HepG2 (cell line): ENCODE results near the gene KDM8. TPM values are rescaled to one million over a fixed set of nuclear protein-coding genes. Genes with fewer than 3 reads are reported as not detected.

Experiments
- ATAC-seq: fragments of 200-7000 bp; cut with Tn5 transposase; 3 replicates; pipeline ENCODE4 v1.9.1; 2020; ENCODE audit warnings: mild to moderate bottlenecking, moderate library complexity
- BruUV-seq: library from RNA; stranded (reverse); fragments of 400-500 nt; replicated peaks from 2 replicates; lab custom pipeline; 2021; lab: Mats Ljungman, UMichigan
- CTCF ChIA-PET: fragments of 300-600 bp; formaldehyde crosslinking; extraction: SDS; loops from one replicate; lab custom pipeline; 2021; ENCODE audit warnings: low total read pairs, inconsistent platforms, low intra/inter-chr PET ratio; lab: Yijun Ruan, JAX
- POLR2A ChIA-PET: fragments of 350-600 bp; sonication (Branson Sonifier 250); formaldehyde crosslinking; loops from one replicate; lab custom pipeline; 2020; ENCODE audit warnings: antibody characterized with exemption, inconsistent platforms; lab: Yijun Ruan, JAX
- DNase-seq: peaks from one replicate; pipeline ENCODE4 v3.0.0-alpha.2; 2015; ENCODE audit warnings: low spot score
- FAIRE-seq: peaks from 3 replicates; lab custom pipeline; 2011; peaks lifted over from hg19 to GRCh38; lab: Jason Lieb, UNC
- H2AFZ ChIP-seq: one replicate; pipeline ENCODE4 v1.6.1; 2011; ENCODE audit warnings: low read length, inconsistent platforms
- H3K27ac ChIP-seq: fragments of 300-600 bp; 3 replicates; pipeline ENCODE4 v1.8.0; 2011; ENCODE audit warnings: mixed run types, mild to moderate bottlenecking, mixed read lengths, low read length, inconsistent platforms; ENCODE audit not compliant: insufficient read depth; ENCODE audit errors: extremely low read length
- H3K27me3 ChIP-seq, 2 experiments: fragments of 200-600 bp in 1 of 2; 2 replicates in 1 of 2; 3 replicates in 1 of 2; pipeline versions ENCODE4 v1.6.0 to v1.8.0; 2011; ENCODE audit warnings: low read length in 2 of 2, mild to moderate bottlenecking in 2 of 2, moderate library complexity in 2 of 2, inconsistent platforms in 1 of 2; ENCODE audit not compliant: insufficient read depth in 2 of 2, control insufficient read depth in 1 of 2
- H3K36me3 ChIP-seq, 2 experiments: fragments of 200-600 bp in 1 of 2; replicated peaks in 1 of 2; 2 replicates in 1 of 2; 3 replicates in 1 of 2; pipeline versions ENCODE4 v1.5.1 to v1.8.0; 2011; ENCODE audit warnings: low read length in 2 of 2, inconsistent platforms in 1 of 2; ENCODE audit not compliant: insufficient read depth in 2 of 2, control insufficient read depth in 1 of 2
- H3K4me1 ChIP-seq: 2 replicates; pipeline ENCODE4 v1.5.1; 2012; ENCODE audit warnings: low read length, inconsistent platforms; ENCODE audit not compliant: insufficient read depth
- H3K4me2 ChIP-seq: 2 replicates; pipeline ENCODE4 v1.6.0; 2011; ENCODE audit warnings: low read depth, low read length, inconsistent platforms
- H3K4me3 ChIP-seq, 3 experiments: fragments of 200-600 bp in 1 of 3; sonication (generic), shearing (Covaris generic) in 1 of 3; replicated peaks in 1 of 3; 2 replicates each; pipeline ENCODE4 v1.5.1; 2011 to 2016; ENCODE audit warnings: low read length in 3 of 3, inconsistent platforms in 2 of 3, low read depth in 2 of 3, mild to moderate bottlenecking in 2 of 3, control low read depth in 1 of 3, mixed read lengths in 1 of 3; ENCODE audit not compliant: insufficient read depth in 1 of 3
- H3K79me2 ChIP-seq: one replicate; pipeline ENCODE4 v1.6.1; 2011; ENCODE audit warnings: low read length, inconsistent platforms; ENCODE audit not compliant: insufficient read depth
- H3K9ac ChIP-seq: 2 replicates; pipeline ENCODE4 v1.6.0; 2011; ENCODE audit warnings: mild to moderate bottlenecking, low read depth, low read length, inconsistent platforms; ENCODE audit not compliant: insufficient read depth
- H3K9me3 ChIP-seq: 2 replicates; pipeline ENCODE4 v1.5.1; 2012; ENCODE audit warnings: mild to moderate bottlenecking, low read length
- H4K20me1 ChIP-seq: 2 replicates; pipeline ENCODE4 v1.6.0; 2011; ENCODE audit warnings: inconsistent platforms, mild to moderate bottlenecking, low read length, moderate library complexity; ENCODE audit not compliant: insufficient read depth
- CEBPG ChIP-seq: IDR thresholded peaks from 2 replicates; pipeline ENCODE4 v1.6.1; 2016
- FOSL2 ChIP-seq: sonication (generic); formaldehyde crosslinking; IDR thresholded peaks from 2 replicates; pipeline ENCODE4 v1.4.0; 2020; ENCODE audit warnings: missing genetic modification reagents
- FOXO1 ChIP-seq: sonication (generic); formaldehyde crosslinking; IDR thresholded peaks from 2 replicates; pipeline ENCODE4 v1.4.0; 2020; ENCODE audit warnings: missing genetic modification reagents
- FOXP1 ChIP-seq, 2 experiments: fragments of 450-650 bp in 1 of 2; IDR thresholded peaks; 2 replicates each; pipeline ENCODE4 v1.6.1; 2017 to 2018; ENCODE audit warnings: antibody characterized with exemption in 1 of 2
- KAT8 ChIP-seq: IDR thresholded peaks from 2 replicates; pipeline ENCODE4 v1.6.1; 2016; ENCODE audit warnings: missing genetic modification reagents, missing compliant biosample characterization
- MXD4 ChIP-seq: IDR thresholded peaks from 2 replicates; pipeline ENCODE4 v1.6.1; 2016; ENCODE audit warnings: mild to moderate bottlenecking, missing biosample characterization, missing genetic modification reagents
- SAFB2 ChIP-seq: sonication (generic); formaldehyde crosslinking; IDR thresholded peaks from 2 replicates; pipeline ENCODE4 v1.5.1; 2020; ENCODE audit warnings: missing genetic modification reagents, low read depth, mild to moderate bottlenecking, borderline replicate concordance
- ZFX ChIP-seq: sonication (generic); formaldehyde crosslinking; IDR thresholded peaks from 2 replicates; pipeline ENCODE4 v1.4.0; 2020; ENCODE audit warnings: mild to moderate bottlenecking, low read depth, missing genetic modification reagents, moderate library complexity
- ZNF792 ChIP-seq: IDR thresholded peaks from 2 replicates; pipeline ENCODE4 v1.6.1; 2016
- whole genome bisulfite sequencing: methylation state at CpG from one replicate; pipeline ENCODE4 v1.1.6; 2017; ENCODE audit warnings: low lambda C conversion rate; 5-methylcytosine and 5-hydroxymethylcytosine counted together
- in situ Hi-C: cut with HindIII; loops from 2 replicates; pipeline ENCODE4 v1.10.0; 2017; ENCODE audit warnings: low pct_unique_long_range_greater_than_20kb; ENCODE audit not compliant: extremely low pct_ligation_motif_present
- intact Hi-C: fragments of 100-400 bp; cut with micrococcal nuclease; formaldehyde crosslinking; loops from one replicate; pipeline ENCODE4 v1.10.0; 2022; ENCODE audit not compliant: unreplicated experiment
- polyA plus RNA-seq, 8 experiments: library from polyadenylated mRNA; depleted of rRNA in 3 of 8; stranded (reverse) in 7 of 8; unstranded in 1 of 8; fragments of >200 nt; fragmentation: Illumina TruSeq in 4 of 8; extraction: Trizol in 4 of 8; gene quantifications; 2 replicates each; pipeline versions ENCODE4 v1.2.1 to v1.2.3, GENCODE V29; 2011 to 2016; ENCODE audit warnings: low read depth in 4 of 8, missing spikeins in 1 of 8, mixed read lengths in 1 of 8; ENCODE audit not compliant: insufficient read depth in 1 of 8
- total RNA-seq, 5 experiments: library from RNA; depleted of rRNA; stranded (reverse); fragments of >200 nt; fragmentation: Illumina TruSeq; extraction: Trizol; gene quantifications; 2 replicates each; pipeline ENCODE4 v1.2.3, GENCODE V29; 2016; ENCODE audit warnings: low read depth in 1 of 5
- TF ChIP-seq, protein P1 (sequence below): sonication (generic); formaldehyde crosslinking; IDR thresholded peaks from 2 replicates; pipeline ENCODE4 v1.5.0; 2020; ENCODE audit warnings: missing genetic modification reagents
- TF ChIP-seq, protein P2 (sequence below): IDR thresholded peaks from 2 replicates; pipeline ENCODE4 v1.6.1; 2016; ENCODE audit warnings: mild to moderate bottlenecking
- TF ChIP-seq, protein P3 (sequence below): sonication (generic); formaldehyde crosslinking; IDR thresholded peaks from 2 replicates; pipeline ENCODE4 v1.4.0; 2020; ENCODE audit warnings: missing genetic modification reagents
- TF ChIP-seq, protein P4 (sequence below): sonication (generic); formaldehyde crosslinking; IDR thresholded peaks from 2 replicates; pipeline ENCODE4 v1.4.0; 2020; ENCODE audit warnings: missing genetic modification reagents

Gene KDM8
- total and polyA plus RNA-seq, 2 of the 13 experiments (the other 11 are each of a cell fraction or from before 2014, with no cell fraction given): 3.3 to 8.6 TPM

DNA sequence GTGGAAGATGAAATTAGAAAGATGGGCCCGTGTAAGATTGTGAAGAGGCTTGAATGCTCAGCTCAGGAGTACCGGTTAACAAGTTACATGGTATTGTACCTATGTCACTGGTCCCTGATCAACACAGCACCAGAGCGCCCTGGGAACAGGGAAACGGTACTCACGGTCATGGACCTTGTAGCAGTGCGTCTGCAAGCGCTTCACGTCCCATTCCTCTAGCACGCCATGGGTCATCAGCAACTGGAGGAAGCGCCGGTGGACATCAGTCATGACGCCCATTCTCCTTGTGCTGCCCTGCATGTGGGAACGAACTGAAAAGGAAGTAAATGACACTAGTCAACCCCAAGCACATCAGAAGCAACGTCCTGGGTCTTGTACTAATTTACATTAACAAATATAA is 53.9 kb downstream of the KDM8 start:
- Histone ChIP-seq H3K27me3 (no peaks in the 10 kb centered on the region), H3K4me3 (no peak overlapping the region), H3K79me2 (no peaks in the 10 kb centered on the region), H2AFZ (no peak overlapping the region), H3K36me3 (peaks cover 6 to 16% of the 10 kb centered on the region in 2 experiments; a peak in 4 of 5 replicates), H3K9me3 (no peaks in the 10 kb centered on the region), H3K4me2 (no peak overlapping the region), H3K9ac (no peak overlapping the region), H3K27ac (no peak overlapping the region), H3K4me1 (peaks cover 40% of the 10 kb centered on the region), H4K20me1 (no peaks in the 10 kb centered on the region)
- no peak for ATAC-seq
- intact Hi-C loops (no loop called here), in situ Hi-C loops (no loop called here)
- CTCF ChIA-PET: no interaction called here
- no TSS peak for BruUV-seq
- TF ChIP-seq SAFB2 (CRISPR knock-in tag): no peak
- no peak for TF ChIP-seq FOXP1 (IDR thresholded peaks at IDR 0.05)
- TF ChIP-seq FOXP1 (CRISPR knock-in tag; IDR thresholded peaks at IDR 0.05): no peak
- TF ChIP-seq, protein P1, sequence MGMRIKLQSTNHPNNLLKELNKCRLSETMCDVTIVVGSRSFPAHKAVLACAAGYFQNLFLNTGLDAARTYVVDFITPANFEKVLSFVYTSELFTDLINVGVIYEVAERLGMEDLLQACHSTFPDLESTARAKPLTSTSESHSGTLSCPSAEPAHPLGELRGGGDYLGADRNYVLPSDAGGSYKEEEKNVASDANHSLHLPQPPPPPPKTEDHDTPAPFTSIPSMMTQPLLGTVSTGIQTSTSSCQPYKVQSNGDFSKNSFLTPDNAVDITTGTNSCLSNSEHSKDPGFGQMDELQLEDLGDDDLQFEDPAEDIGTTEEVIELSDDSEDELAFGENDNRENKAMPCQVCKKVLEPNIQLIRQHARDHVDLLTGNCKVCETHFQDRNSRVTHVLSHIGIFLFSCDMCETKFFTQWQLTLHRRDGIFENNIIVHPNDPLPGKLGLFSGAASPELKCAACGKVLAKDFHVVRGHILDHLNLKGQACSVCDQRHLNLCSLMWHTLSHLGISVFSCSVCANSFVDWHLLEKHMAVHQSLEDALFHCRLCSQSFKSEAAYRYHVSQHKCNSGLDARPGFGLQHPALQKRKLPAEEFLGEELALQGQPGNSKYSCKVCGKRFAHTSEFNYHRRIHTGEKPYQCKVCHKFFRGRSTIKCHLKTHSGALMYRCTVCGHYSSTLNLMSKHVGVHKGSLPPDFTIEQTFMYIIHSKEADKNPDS (CRISPR knock-in tag): no peak
- TF ChIP-seq, all 625 proteins: peak for 0
- FAIRE-seq (no peak), DNase-seq (no peak)
- WGBS: 95% methylated on average over 12 of the region's 14 CpGs
- POLR2A ChIA-PET: interaction anchor here (2.6 kb wide), 1 partner anchor 12 kb away, joined by 13 read pairs; the partner anchor contains the start of gene NSMCE1

DNA sequence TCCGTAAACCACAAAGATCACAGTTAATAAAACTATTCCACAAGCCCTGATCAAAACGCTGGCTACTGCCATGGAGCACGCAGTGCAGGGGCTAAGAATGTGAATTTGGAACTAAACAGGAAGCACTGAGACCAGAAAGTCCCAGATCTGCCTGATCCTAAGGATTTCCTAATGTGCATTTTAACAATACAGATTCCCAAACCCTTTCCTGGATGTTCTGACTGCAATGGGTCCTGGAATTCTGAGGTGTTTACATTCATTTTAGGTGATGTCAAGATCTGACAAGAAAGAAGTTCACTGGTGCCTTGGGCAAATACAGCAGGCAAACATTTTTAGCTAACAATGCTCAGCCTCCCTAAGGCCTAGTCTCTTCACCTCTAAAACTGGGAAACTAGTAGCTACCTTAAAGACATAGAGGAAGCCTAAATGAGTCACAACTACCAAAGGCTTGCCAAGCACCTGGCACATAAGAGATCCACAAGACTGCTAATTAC is 55.0 kb downstream of the KDM8 start:
- CTCF ChIA-PET: no interaction called here
- H3K79me2 ChIP-seq: no peaks in the 10 kb centered on the region
- 61% methylated on average over 3 of the region's 3 CpGs for WGBS
- H3K36me3 ChIP-seq: peaks cover 4 to 16% of the 10 kb centered on the region in 2 experiments; a peak in 4 of 5 replicates
- POLR2A ChIA-PET: interaction anchor here (0.7 to 2.6 kb wide), 3 partner anchors 11 to 15 kb away, joined by 4 to 13 read pairs (median 4); partner anchors contain the start of gene NSMCE1
- H3K27me3 ChIP-seq: no peaks in the 10 kb centered on the region
- H4K20me1 ChIP-seq: no peaks in the 10 kb centered on the region
- no peak overlapping the region for H3K4me3 ChIP-seq
- H3K4me1 ChIP-seq: peaks cover 50% of the 10 kb centered on the region
- FAIRE-seq: peak; percentile 64
- peak overlapping the region; percentile 2 for H2AFZ ChIP-seq
- peak overlapping the region; percentile 5; the same call in 1 of the 2 replicates for H3K4me2 ChIP-seq
- ATAC-seq: peak; percentile 80
- H3K27ac ChIP-seq: peak overlapping the region; percentile 46
- intact Hi-C loops (no loop called here), in situ Hi-C loops (no loop called here)
- no TSS peak for BruUV-seq
- DNase-seq: peak; percentile 84
- peak overlapping the region; percentile 26; the same call in 1 of the 2 replicates for H3K9ac ChIP-seq
- H3K9me3 ChIP-seq: no peaks in the 10 kb centered on the region
- peak; percentile 55 for TF ChIP-seq FOXO1
- TF ChIP-seq ZNF792 (CRISPR knock-in tag): peak; percentile 51; the same call in 1 of the 2 replicates
- TF ChIP-seq ZFX: peak; percentile 13; the same call in 1 of the 2 replicates
- TF ChIP-seq, protein P2, sequence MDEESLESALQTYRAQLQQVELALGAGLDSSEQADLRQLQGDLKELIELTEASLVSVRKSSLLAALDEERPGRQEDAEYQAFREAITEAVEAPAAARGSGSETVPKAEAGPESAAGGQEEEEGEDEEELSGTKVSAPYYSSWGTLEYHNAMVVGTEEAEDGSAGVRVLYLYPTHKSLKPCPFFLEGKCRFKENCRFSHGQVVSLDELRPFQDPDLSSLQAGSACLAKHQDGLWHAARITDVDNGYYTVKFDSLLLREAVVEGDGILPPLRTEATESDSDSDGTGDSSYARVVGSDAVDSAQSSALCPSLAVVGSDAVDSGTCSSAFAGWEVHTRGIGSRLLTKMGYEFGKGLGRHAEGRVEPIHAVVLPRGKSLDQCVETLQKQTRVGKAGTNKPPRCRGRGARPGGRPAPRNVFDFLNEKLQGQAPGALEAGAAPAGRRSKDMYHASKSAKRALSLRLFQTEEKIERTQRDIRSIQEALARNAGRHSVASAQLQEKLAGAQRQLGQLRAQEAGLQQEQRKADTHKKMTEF (CRISPR knock-in tag): peak; percentile 47; the same call in 1 of the 2 replicates
- TF ChIP-seq, protein P3, sequence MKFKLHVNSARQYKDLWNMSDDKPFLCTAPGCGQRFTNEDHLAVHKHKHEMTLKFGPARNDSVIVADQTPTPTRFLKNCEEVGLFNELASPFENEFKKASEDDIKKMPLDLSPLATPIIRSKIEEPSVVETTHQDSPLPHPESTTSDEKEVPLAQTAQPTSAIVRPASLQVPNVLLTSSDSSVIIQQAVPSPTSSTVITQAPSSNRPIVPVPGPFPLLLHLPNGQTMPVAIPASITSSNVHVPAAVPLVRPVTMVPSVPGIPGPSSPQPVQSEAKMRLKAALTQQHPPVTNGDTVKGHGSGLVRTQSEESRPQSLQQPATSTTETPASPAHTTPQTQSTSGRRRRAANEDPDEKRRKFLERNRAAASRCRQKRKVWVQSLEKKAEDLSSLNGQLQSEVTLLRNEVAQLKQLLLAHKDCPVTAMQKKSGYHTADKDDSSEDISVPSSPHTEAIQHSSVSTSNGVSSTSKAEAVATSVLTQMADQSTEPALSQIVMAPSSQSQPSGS (CRISPR knock-in tag): peak; percentile 75; the same call in 1 of the 2 replicates
- TF ChIP-seq FOSL2 (CRISPR knock-in tag): peak; percentile 52; the same call in 1 of the 2 replicates
- TF ChIP-seq, protein P4, sequence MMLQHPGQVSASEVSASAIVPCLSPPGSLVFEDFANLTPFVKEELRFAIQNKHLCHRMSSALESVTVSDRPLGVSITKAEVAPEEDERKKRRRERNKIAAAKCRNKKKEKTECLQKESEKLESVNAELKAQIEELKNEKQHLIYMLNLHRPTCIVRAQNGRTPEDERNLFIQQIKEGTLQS (CRISPR knock-in tag): peak; percentile 74; the same call in 1 of the 2 replicates
- TF ChIP-seq CEBPG: peak; percentile 59
- TF ChIP-seq KAT8 (CRISPR knock-in tag): peak; percentile 50; the same call in 1 of the 2 replicates
- 0 out of 2 replicates have a peak, but pooled peaks have one; percentile 30 for TF ChIP-seq MXD4
